Testis (tissue), 2 donors: ENCODE data around the gene WDR33.

Experiments used
- POLR2A ChIP-seq: fragments of 450-650 bp; IDR thresholded peaks from one replicate; pipeline ENCODE4 v1.6.1; 2017; ENCODE audit warnings: antibody characterized with exemption, mild to moderate bottlenecking, moderate library complexity
- TF ChIP-seq, protein P1 (sequence below), 3 experiments: fragments of 450-650 bp in 2 of 3; fragments of 200-600 bp in 1 of 3; sonication (generic) in 1 of 3; IDR thresholded peaks; one replicate each; pipeline ENCODE4 v1.5.1; 2016 to 2019; ENCODE audit warnings: antibody characterized with exemption in 3 of 3, mild to moderate bottlenecking in 2 of 3, moderate library complexity in 1 of 3

DNA sequence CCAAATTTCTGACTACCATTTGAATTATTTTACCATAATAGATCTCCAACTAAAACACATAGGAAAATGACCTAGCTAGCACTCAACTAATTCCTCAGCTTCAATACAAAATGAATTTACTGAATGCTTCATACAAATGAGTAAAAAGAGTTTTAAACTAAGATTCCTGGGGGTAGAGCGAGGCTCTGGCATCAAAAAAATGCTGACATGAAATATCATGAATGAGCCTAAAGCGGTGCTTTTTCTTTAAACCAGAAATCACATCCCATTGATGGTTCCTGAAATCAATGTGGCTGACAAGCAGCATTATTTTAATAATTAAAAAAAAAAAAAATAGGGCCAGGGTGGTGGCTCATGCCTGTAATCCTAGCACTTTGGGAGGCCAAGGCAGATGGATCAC is 32.1 kb downstream of the WDR33 start:
- TF ChIP-seq, protein P1, sequence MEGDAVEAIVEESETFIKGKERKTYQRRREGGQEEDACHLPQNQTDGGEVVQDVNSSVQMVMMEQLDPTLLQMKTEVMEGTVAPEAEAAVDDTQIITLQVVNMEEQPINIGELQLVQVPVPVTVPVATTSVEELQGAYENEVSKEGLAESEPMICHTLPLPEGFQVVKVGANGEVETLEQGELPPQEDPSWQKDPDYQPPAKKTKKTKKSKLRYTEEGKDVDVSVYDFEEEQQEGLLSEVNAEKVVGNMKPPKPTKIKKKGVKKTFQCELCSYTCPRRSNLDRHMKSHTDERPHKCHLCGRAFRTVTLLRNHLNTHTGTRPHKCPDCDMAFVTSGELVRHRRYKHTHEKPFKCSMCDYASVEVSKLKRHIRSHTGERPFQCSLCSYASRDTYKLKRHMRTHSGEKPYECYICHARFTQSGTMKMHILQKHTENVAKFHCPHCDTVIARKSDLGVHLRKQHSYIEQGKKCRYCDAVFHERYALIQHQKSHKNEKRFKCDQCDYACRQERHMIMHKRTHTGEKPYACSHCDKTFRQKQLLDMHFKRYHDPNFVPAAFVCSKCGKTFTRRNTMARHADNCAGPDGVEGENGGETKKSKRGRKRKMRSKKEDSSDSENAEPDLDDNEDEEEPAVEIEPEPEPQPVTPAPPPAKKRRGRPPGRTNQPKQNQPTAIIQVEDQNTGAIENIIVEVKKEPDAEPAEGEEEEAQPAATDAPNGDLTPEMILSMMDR (IDR thresholded peaks at IDR 0.05), result no peak
- no peak for TF ChIP-seq POLR2A
